Activated gamma-delta T cell treated with anti-CD3 and anti-CD28 coated beads, Interleukin-2, amount 50 U/mL, for 16 hours (primary cell): ENCODE results near the gene GLIPR1.
"Not testable (repeated sequence)": the region's sequence is repeated elsewhere in the genome, so short reads cannot be mapped to it uniquely, and the experiment has no call there.

Experiments used
- DNase-seq: peaks from one replicate; pipeline ENCODE4 v3.0.0-alpha.2; 2020; ENCODE audit warnings: low read depth

GLIPR1 gene

DNA sequence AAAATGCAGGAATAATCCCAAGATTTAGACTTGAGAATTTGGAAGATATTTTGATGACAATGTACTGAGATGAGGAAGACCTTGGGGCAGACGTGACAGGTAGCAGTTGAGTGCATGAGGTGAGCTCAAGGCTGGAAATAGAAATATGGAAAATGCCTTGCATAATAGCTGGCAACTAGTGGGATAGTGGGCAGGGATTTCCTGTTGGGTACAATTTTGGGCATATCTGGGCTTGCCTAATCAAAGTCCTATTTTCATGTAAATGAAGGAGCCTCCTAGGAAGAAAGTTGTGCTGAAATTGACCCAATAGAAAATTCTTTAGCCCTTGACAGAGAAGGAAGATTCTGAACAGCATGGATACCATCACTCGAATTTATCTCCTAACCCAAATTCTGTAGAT lies 6.4 kb upstream of the GLIPR1 start:
- DNase-seq: no peak

DNA sequence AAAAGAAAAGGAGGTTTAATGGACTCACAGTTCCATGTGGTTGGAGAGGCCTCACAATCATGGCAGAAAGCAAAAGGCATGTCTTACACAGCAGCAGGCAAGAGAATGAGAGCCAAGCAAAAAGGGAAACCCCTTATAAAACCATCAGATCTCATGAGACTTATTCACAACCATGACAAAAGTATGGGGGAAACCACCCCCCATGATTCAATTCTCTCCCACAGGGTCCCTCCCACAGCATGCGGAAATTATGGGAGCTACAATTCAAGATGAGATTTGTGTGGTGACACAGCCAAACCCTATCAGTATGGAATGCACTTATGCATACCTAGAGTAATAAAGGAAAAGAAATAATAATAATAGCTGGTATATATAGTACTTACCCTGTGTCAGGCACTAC lies 4.5 kb upstream of the GLIPR1 start:
- DNase-seq: no peak

DNA sequence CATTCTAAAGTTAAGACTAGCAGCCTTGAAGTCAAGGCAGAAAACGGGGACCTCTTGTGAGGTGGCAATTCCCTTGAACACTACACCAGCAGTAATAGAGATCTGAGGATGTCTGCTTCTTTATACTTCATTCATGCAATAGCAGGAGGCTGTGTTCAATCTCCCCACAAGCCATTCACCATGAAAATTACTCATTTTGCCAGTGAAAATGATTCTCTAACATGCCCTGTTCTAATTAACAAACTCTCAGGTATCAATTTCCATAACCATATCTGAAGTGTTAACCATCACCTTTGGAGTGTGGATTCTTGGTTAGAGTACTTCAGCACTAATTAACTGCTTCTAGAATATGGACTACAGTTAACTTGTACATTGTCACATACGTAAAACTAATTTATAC lies 3.4 kb upstream of the GLIPR1 start:
- no peak for DNase-seq

- no peak for DNase-seq
These were observed 2.3 kb upstream of the GLIPR1 start for GRCh38 chr12:75478116-75478794.

DNA sequence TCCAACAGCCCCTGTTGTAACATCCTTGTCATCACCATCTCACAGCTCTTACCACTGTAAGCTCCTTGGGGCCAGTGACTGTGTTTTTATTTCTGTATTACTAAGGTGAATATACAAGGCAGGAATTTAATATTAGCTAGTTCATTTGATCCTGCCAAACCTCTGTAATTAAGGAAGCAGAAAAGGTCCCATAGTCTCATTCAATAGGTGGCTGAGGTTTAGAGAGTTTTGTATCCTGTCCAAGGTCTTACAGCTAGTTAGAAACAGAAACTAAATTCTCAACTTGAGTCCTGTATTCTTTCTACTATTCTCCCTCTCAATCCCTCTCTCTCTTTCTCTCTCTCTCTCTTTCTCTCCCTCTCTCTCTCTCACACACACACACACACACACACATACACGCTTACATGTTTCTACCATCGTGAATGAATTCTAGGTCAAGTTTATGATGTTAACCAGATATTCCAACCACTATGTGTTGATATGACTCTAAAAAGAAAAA lies 543 bp upstream of the GLIPR1 start:
- no peak for DNase-seq

- no peak for DNase-seq
These were observed 604 bp downstream of the GLIPR1 start for GRCh38 chr12:75481013-75481705.

GRCh38 chr12:75481774-75482173 lies 1.2 kb downstream of the GLIPR1 start:
- no peak for DNase-seq

DNA sequence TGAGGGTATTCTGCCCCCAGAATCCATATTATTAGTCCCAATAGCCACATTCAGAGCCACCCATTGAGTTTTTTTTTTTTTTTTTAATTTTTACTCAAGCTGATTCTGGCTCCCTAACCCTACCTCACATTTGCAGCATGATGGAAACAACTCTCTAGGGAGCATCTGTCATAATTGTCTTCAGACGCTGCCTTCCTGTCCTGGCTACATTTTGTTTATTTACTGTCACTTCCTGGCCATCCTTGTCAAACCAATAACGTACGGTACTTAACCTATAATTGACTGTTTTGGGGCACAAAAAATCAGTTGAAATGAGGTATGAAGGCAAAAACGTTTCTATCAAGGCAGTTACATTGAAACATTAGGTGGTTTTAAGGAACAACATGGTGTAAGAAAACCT lies 2.1 kb downstream of the GLIPR1 start:
- DNase-seq: no peak

GRCh38 chr12:75483431-75483830 lies 2.9 kb downstream of the GLIPR1 start:
- no peak for DNase-seq

DNA sequence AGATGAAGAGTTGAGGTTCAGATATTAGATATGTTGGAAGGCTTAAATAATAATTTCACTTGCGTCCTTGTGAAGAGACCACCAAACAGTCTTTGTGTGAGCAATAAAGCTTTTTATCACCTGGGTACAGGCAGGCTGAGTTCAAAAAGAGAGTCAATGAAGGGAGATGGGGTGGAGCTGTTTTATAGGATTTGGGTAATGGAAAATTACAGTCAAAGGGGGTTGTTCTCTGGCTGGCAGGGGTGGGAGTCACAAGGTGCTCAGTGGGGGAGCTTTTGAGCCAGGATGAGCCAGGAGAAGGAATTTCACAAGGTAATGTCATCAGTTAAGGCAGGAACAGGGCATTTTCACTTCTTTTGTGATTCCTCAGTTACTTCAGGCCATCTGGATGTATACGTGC lies 3.9 kb downstream of the GLIPR1 start:
- not testable (repeated sequence) for DNase-seq

GRCh38 chr12:75487308-75487707 lies 6.8 kb downstream of the GLIPR1 start:
- no peak for DNase-seq

- DNase-seq: no peak
These were observed 8.0 kb downstream of the GLIPR1 start for GRCh38 chr12:75488553-75488952.

DNA sequence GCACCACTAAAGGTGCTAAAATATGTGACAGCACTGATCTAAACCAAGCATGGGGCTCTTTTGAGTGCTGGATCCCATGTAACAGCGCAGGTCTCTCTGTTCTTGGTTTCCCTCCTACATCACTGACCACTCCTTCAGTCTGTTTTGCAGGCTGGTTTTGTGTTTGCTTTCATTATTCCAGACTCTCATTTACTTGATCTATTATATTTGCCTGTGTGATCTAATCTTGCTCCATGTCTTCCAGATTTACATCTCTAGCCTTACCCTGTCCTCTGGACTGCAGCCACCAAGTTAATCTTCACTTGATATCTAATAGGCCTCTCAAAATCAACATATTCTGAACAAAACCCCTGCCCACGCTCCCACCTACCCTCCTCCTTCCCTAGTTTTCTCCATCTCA lies 8.6 kb downstream of the GLIPR1 start:
- DNase-seq: no peak

- no peak for DNase-seq
These were observed 9.2 kb downstream of the GLIPR1 start for GRCh38 chr12:75489613-75490210.

DNA sequence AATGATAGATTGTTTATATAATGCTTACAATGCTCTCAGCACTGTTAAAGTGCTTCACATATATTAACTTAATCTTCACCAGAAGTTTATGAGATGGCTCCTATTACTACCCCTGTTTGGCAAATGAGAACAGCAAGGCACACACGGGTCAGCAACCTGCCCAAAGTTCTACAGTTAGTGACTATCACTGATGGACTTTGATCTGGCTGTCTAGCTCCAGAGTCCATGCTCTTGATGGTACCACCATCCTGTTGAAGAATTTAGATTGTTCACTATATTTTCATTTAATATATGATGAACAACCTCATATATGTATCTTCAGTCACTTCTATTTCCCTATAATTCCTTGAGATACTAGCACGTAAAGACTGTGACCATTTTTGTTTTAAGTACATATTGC lies 10.6 kb downstream of the GLIPR1 start:
- no peak for DNase-seq

- no peak for DNase-seq
These were observed 22.9 kb downstream of the GLIPR1 start for GRCh38 chr12:75503459-75503858.

- DNase-seq: no peak
These were observed 23.3 kb downstream of the GLIPR1 start for GRCh38 chr12:75503866-75504265.

- DNase-seq: no peak
These were observed 25.3 kb downstream of the GLIPR1 start for GRCh38 chr12:75505706-75506312.

GRCh38 chr12:75507086-75507485 lies 26.5 kb downstream of the GLIPR1 start:
- no peak for DNase-seq

DNA sequence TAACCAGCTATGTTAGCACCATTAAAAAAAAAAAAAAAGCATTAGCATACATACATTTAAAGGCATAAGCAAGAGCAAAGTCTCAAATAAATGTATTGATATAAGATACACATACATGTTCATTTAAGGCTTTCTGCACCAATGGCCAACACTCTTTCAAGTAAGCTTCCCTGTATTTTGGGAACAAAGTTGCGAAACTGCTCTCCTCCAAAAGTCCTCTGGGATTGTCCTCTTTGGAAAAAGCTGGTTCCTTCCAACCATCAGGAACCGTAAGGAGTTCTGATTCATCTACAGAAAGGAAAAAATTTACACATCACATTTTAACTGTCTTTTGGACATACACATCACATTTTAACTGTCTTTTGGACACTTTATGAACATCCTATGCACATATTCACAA lies 27.6 kb downstream of the GLIPR1 start:
- no peak for DNase-seq

DNA sequence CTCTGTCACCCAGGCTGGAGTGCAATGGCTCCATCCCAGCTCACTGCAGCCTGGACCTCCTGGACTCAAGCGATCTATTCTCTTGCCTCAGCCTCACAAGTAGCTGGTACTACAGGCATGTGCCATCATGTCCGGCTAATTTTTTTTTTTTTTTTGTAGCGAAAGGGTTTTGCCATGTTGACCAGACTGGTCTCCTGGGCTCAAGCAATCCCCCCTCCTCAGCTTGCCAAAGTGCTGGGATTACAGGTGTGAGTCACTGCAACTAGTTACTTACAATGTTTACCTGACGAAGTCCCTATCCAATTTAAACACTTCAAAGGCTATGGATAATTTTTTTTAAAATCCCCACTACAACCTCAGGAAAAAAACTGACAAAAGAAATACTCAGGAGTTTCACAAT lies 29.1 kb downstream of the GLIPR1 start:
- no peak for DNase-seq

DNA sequence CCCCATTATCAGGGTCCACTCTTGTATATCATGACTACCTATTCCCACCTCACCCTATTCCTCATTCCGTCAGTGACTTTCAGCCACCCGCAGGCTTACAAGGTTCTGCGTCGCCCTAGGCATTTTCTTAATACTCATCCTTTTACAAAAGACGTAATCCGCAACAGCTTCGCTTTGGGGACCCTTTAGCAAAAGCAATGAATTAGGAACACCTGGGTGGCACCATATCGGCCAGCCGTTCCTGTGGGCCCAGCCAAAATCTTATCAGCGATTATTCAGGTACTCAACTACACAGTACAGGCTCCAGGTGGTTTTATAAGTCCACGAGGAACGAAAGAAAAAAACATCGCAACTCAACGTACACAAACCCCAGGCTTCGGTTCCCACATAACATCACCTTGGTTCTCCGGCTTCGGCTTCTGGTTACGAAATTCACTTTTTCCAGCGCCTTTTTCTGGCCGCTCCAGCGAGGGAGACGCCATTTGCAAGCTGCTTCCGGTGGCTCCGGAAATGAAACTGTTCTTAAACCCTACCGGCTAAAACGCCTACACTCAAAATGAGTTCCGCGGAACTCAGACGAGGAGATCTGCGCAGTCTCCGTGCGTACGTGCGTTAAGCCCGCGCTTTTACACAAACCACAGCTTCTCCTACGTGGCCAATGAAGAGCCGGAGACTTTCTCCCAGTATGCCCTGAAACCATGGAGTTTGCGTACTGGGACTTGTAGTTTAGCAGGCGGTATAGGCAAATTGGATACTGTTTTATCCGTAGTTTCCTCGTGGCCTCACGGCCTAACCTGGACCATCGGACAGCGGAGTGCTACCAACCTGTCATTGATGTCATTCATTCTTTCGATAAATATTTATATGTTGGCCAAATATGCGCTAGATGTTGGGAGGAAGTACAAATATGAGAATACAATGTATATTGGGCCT lies 30.8 kb downstream of the GLIPR1 start, which contains the start of gene KRR1:
Gene KRR1, minus strand, starts transcription at position 494 of the 933 bp plus-strand sequence. Its CDS starts 12 bp downstream, at position 482.
- DNase-seq: peak; percentile 82
